ES-I3 (cell line): ENCODE data around the gene OR6M1.

Experiments used
- H3K36me3 ChIP-seq: 2 replicates; pipeline ENCODE4 v1.6.1; 2013; ENCODE audit warnings: mild to moderate bottlenecking, low read length, control low read depth, moderate library complexity; ENCODE audit not compliant: insufficient read depth
- H3K4me1 ChIP-seq: 2 replicates; pipeline ENCODE4 v1.6.1; 2013; ENCODE audit warnings: mild to moderate bottlenecking, control low read depth, low read length; ENCODE audit not compliant: insufficient read depth
- H3K9ac ChIP-seq: 2 replicates; pipeline ENCODE4 v1.6.1; 2013; ENCODE audit warnings: low read depth, mild to moderate bottlenecking, low read length, moderate library complexity
- H3K9me3 ChIP-seq: 2 replicates; pipeline ENCODE4 v1.6.1; 2013; ENCODE audit warnings: mild to moderate bottlenecking, low read length, moderate library complexity; ENCODE audit not compliant: control insufficient read depth, insufficient read depth

OR6M1 gene

GRCh38 chr11:123806249-123806648, at the start of gene OR6M1:
Gene OR6M1, minus strand, starts transcription at chr11:123806349. Its CDS starts 0 bp downstream, at chr11:123806349.
- no peaks in the 10 kb centered on the region for H3K9me3 ChIP-seq
- no peak within 1 kb of the TSS for H3K9ac ChIP-seq
- H3K4me1 ChIP-seq: no peaks in the 10 kb centered on the region
- no peaks in the 10 kb centered on the region for H3K36me3 ChIP-seq

DNA sequence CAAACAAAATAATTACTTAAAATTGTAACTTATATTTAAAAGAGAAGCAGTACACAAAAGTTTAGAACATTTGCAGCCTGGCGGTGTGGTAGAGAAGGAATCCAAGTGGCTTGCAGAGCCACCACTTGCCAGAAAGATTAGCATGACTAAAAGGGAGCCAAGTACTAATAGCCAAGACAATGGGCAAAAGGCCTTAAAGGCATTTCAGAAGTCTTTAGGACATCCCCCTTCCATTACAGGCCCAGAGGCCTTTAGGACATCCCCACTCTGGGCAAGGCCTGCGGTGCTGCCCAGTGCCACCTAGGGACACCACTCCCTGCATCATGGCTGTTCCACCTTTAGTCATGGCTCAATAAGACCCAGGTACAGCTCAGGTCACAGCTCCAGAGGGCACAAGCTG, 46.9 kb upstream of the OR6M1 start:
- Histone ChIP-seq H3K9me3 (peaks cover 3% of the 10 kb centered on the region), H3K9ac (no peak overlapping the region), H3K36me3 (no peaks in the 10 kb centered on the region), H3K4me1 (peaks cover 14% of the 10 kb centered on the region; the same call in 1 of the 2 replicates)

DNA sequence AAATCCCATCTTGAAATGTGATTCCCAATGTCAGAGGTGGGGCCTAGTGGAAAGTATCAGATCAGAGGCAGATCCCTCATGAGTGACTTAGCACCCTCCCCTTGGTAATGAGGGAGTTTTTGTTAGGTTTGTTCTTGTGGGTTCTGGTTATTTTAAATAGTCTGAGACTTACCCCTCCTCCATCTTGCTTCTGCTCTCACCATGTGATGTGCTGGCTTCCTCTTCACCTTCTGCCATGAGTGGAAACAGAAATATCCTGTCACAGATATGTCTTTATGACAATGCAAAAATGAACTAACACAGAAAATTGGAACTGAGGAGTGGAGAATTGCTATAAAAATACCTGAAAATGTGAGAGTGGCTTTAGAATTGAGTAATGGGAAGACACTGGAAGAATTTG, 46.2 kb upstream of the OR6M1 start:
- Histone ChIP-seq H3K9me3 (peaks cover 3% of the 10 kb centered on the region), H3K9ac (no peak overlapping the region), H3K4me1 (peaks cover 14% of the 10 kb centered on the region; the same call in 1 of the 2 replicates)

DNA sequence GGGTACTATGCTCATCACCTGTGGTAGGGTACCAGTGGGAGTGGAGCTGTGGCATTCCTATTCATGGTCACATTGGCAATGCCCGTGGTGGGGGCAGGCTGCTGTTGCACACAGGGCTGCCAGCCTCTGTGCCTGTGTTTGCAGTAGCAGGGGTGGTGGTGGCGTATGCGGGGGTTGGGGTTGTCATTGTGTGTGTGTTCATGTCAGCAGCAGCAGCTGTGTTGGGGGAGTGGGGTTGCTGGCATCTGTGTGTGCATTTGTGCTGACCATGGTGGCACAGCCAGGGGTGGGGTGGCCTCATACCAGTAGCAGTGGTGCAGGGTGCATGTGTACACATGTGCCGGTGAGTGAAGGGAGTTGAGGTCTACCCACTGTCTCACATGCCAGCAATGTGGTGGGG, 45.0 kb upstream of the OR6M1 start:
- Histone ChIP-seq H3K9ac (no peak overlapping the region), H3K9me3 (peaks cover 3% of the 10 kb centered on the region), H3K36me3 (no peaks in the 10 kb centered on the region), H3K4me1 (peaks cover 14% of the 10 kb centered on the region; the same call in 1 of the 2 replicates)

More for the DNA sequence above, 46.2 kb upstream of the OR6M1 start:
- H3K36me3 ChIP-seq: no peaks in the 10 kb centered on the region

GRCh38 chr11:123841174-123841573, 35.0 kb upstream of the OR6M1 start:
- H3K9me3 ChIP-seq: no peaks in the 10 kb centered on the region; the same call in 1 of the 2 replicates
- no peak overlapping the region for H3K9ac ChIP-seq
- H3K36me3 ChIP-seq: no peaks in the 10 kb centered on the region
- no peaks in the 10 kb centered on the region for H3K4me1 ChIP-seq

- Histone ChIP-seq H3K9me3 (no peaks in the 10 kb centered on the region; the same call in 1 of the 2 replicates), H3K9ac (no peak overlapping the region), H3K4me1 (no peaks in the 10 kb centered on the region), H3K36me3 (no peaks in the 10 kb centered on the region)
Observed at GRCh38 chr11:123839131-123839530, 33.0 kb upstream of the OR6M1 start.

DNA sequence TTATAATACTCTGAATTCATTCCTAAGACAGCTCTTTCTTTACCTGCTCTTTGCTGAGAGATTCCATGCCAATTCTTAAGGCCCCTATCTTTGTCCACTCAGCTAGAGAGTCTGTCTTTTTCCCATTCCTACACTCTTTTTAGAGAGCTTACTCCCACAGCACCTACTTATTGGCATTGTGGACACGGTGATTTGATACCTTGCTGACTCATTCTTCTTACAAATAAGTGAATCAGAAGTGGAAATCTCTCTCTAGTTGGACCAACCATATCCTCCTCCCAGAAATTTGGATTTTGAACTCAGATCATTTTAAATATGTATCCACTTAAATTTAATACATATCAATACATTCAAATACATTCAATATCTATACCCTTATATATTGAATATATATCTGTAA, 32.5 kb upstream of the OR6M1 start:
- Histone ChIP-seq H3K4me1 (no peaks in the 10 kb centered on the region), H3K9ac (no peak overlapping the region)

GRCh38 chr11:123838199-123838598, 32.0 kb upstream of the OR6M1 start:
- no peaks in the 10 kb centered on the region for H3K36me3 ChIP-seq
- no peaks in the 10 kb centered on the region for H3K4me1 ChIP-seq
- H3K9ac ChIP-seq: no peak overlapping the region
- no peaks in the 10 kb centered on the region; the same call in 1 of the 2 replicates for H3K9me3 ChIP-seq

More for the DNA sequence above, 32.5 kb upstream of the OR6M1 start:
- H3K36me3 ChIP-seq: no peaks in the 10 kb centered on the region
- no peaks in the 10 kb centered on the region; the same call in 1 of the 2 replicates for H3K9me3 ChIP-seq

- no peaks in the 10 kb centered on the region for H3K36me3 ChIP-seq
- H3K9ac ChIP-seq: no peak overlapping the region
Observed at GRCh38 chr11:123833095-123833494, 26.9 kb upstream of the OR6M1 start.

GRCh38 chr11:123829745-123830144, 23.6 kb upstream of the OR6M1 start:
- Histone ChIP-seq H3K9me3 (no peaks in the 10 kb centered on the region), H3K4me1 (no peaks in the 10 kb centered on the region), H3K36me3 (no peaks in the 10 kb centered on the region), H3K9ac (no peak overlapping the region)

More at GRCh38 chr11:123833095-123833494, 26.9 kb upstream of the OR6M1 start:
- no peaks in the 10 kb centered on the region for H3K4me1 ChIP-seq
- H3K9me3 ChIP-seq: no peaks in the 10 kb centered on the region

- Histone ChIP-seq H3K9ac (no peak overlapping the region), H3K9me3 (no peaks in the 10 kb centered on the region; the same call in 1 of the 2 replicates), H3K4me1 (no peaks in the 10 kb centered on the region), H3K36me3 (no peaks in the 10 kb centered on the region)
Observed at GRCh38 chr11:123822599-123822998, 16.4 kb upstream of the OR6M1 start.

DNA sequence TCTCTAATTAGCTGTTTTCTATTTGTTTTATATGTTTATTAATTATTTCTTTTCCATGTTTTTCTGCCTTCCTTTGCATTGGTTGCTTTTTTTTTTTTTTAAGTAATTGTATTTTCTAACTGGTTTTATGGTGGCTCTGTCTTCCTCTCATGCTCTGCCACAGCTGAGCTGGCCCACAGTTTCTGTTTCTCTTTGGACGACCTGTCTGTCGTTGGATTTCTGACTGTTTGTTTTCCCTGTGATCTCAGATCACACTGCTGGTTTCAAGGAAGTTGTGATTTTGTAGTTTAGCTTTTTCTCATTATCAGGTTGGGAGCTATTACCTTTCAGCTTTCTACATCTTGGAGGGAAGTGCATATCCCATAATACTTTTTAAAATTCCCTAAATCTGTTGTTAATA, 15.9 kb upstream of the OR6M1 start:
- H3K9me3 ChIP-seq: no peaks in the 10 kb centered on the region; the same call in 1 of the 2 replicates
- no peak overlapping the region for H3K9ac ChIP-seq
- H3K36me3 ChIP-seq: no peaks in the 10 kb centered on the region
- no peaks in the 10 kb centered on the region for H3K4me1 ChIP-seq

DNA sequence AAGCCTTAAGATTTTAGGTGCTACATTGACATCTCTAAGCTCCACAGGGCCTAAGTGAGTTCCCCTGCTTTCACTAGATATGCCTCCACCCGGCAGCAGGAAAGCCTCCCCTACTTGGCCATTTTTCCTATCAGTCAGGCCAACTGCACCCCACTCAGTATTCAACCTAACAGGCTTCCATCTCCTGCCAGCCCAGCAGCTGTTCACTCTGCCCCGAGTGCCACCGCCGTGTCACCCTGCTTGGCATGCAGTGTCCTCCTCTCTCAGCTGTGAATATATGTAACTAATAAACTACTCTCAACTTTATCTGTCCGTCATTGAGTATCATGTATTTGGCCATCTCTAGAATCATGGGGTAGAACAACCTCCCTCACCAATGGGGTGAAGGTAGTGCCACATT, 9.0 kb upstream of the OR6M1 start:
- Histone ChIP-seq H3K9ac (no peak overlapping the region), H3K9me3 (no peaks in the 10 kb centered on the region), H3K36me3 (no peaks in the 10 kb centered on the region), H3K4me1 (no peaks in the 10 kb centered on the region)

GRCh38 chr11:123801765-123802164, 4.4 kb downstream of the OR6M1 start:
- Histone ChIP-seq H3K9ac (no peak overlapping the region), H3K4me1 (no peaks in the 10 kb centered on the region), H3K9me3 (no peaks in the 10 kb centered on the region), H3K36me3 (no peaks in the 10 kb centered on the region)

DNA sequence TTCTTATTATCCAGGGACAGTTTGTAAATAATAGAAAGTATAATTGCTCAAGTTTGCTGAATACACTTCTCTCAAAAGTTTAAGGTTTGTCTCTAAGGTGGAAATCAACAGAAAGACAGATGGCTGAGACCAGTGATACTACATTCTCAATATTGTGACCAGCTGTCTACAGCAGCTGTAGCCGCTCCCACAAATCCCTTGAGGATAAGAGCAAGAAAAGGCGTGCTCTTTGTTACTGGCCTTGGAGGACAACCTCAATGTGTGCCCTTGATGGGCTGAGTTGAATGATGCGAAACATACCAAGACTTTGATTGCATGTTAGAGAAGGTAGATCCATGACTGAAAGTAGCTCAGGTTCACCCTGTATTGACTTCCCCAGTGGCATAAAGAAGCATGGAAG, 6.1 kb downstream of the OR6M1 start:
- H3K9ac ChIP-seq: no peak overlapping the region
- no peaks in the 10 kb centered on the region for H3K9me3 ChIP-seq
- no peaks in the 10 kb centered on the region for H3K4me1 ChIP-seq
- H3K36me3 ChIP-seq: no peaks in the 10 kb centered on the region

- Histone ChIP-seq H3K36me3 (no peaks in the 10 kb centered on the region), H3K9me3 (no peaks in the 10 kb centered on the region), H3K9ac (no peak overlapping the region), H3K4me1 (no peaks in the 10 kb centered on the region)
Observed at GRCh38 chr11:123799438-123799837, 6.7 kb downstream of the OR6M1 start.
